Fibroblast of mammary gland (primary cell): ENCODE results near the gene FBXO28.

Experiments used
- DNase-seq: peaks from one replicate; pipeline ENCODE4 v3.0.0-alpha.2; 2010; ENCODE audit warnings: low read depth
- H3K4me3 ChIP-seq: 2 replicates; pipeline ENCODE4 v1.5.1; 2011; ENCODE audit warnings: low read depth, mild to moderate bottlenecking, low read length, moderate library complexity; ENCODE audit not compliant: control insufficient read depth
- CTCF ChIP-seq: conservative IDR thresholded peaks from 2 replicates; pipeline ENCODE4 v1.5.1; 2011; ENCODE audit warnings: low read depth, low read length, inconsistent platforms; ENCODE audit not compliant: control insufficient read depth, insufficient read depth

FBXO28 gene

GRCh38 chr1:224160171-224160682 lies 46.3 kb downstream of the FBXO28 start:
- TF ChIP-seq CTCF: no peak
- no peak for DNase-seq
- H3K4me3 ChIP-seq: no peak overlapping the region

GRCh38 chr1:224162768-224163167 lies 48.9 kb downstream of the FBXO28 start:
- TF ChIP-seq CTCF: no peak
- no peak for DNase-seq
- H3K4me3 ChIP-seq: no peak overlapping the region

GRCh38 chr1:224163311-224163710 lies 49.4 kb downstream of the FBXO28 start:
- H3K4me3 ChIP-seq: no peak overlapping the region
- no peak for DNase-seq
- no peak for TF ChIP-seq CTCF

GRCh38 chr1:224168859-224169380 lies 55.0 kb downstream of the FBXO28 start:
- no peak overlapping the region for H3K4me3 ChIP-seq
- no peak for TF ChIP-seq CTCF
- DNase-seq: peak; percentile 99

GRCh38 chr1:224169718-224170270 lies 55.9 kb downstream of the FBXO28 start:
- H3K4me3 ChIP-seq: no peak overlapping the region
- TF ChIP-seq CTCF: no peak
- no peak for DNase-seq

GRCh38 chr1:224170343-224170742 lies 56.4 kb downstream of the FBXO28 start:
- no peak overlapping the region for H3K4me3 ChIP-seq
- no peak for DNase-seq
- TF ChIP-seq CTCF: no peak

- DNase-seq: peak; percentile 24
- TF ChIP-seq CTCF: peak; percentile 36
- no peak overlapping the region for H3K4me3 ChIP-seq
Observed at GRCh38 chr1:224170748-224171478, 57.0 kb downstream of the FBXO28 start.
